ENCODE measurements around the gene NKTR. TPM values are rescaled to one million over a fixed set of nuclear protein-coding genes. Genes with fewer than 3 reads are reported as not detected.

Gene NKTR
- total RNA-seq, 1 experiment from 2014 or later, result 53.1 TPM

- Histone ChIP-seq H3K4me1 (ENCODE audit: insufficient read depth, low read length, poor library complexity, severe bottlenecking) (no peaks in the 10 kb centered on the region), H3K4me3 (ENCODE audit: low read depth, low read length, poor library complexity, severe bottlenecking) (no peak overlapping the region), H3K36me3 (ENCODE audit: insufficient read depth, low read length, poor library complexity, severe bottlenecking) (peaks cover 30% of the 10 kb centered on the region), H3K27ac (ENCODE audit: low read depth, low read length, poor library complexity, severe bottlenecking) (no peak overlapping the region), H3K27me3 (replicated peaks; ENCODE audit: insufficient read depth, low read depth, low read length, poor library complexity) (no peaks in the 10 kb centered on the region), H3K9me3 (ENCODE audit: low read depth, low read length, poor library complexity, severe bottlenecking) (no peaks in the 10 kb centered on the region)
- DNase-seq (ENCODE audit: low spot score), result no peak
- intact Hi-C loops (cut with micrococcal nuclease; ENCODE audit: unreplicated experiment), result no loop called here
- POLR2A ChIA-PET (ENCODE audit: low non-redundant PET), result no interaction called here
- CTCF ChIA-PET, result no interaction called here
- TSS peak; percentile 38 for BruUV-seq (replicated peaks)
- TF ChIP-seq CTCF (conservative IDR thresholded peaks at IDR 0.05; ENCODE audit: low read depth, low read length), result no peak
- TF ChIP-seq EZH2 (IDR thresholded peaks at IDR 0.05; ENCODE audit: borderline replicate concordance, low read depth, low read length, poor library complexity, severe bottlenecking), result no peak
Observed at GRCh38 chr3:42647821-42648459, 47.5 kb downstream of the NKTR start.

- no TSS peak for BruUV-seq (replicated peaks)
- Histone ChIP-seq H3K9me3 (ENCODE audit: low read depth, low read length, poor library complexity, severe bottlenecking) (no peaks in the 10 kb centered on the region), H3K4me1 (ENCODE audit: insufficient read depth, low read length, poor library complexity, severe bottlenecking) (no peaks in the 10 kb centered on the region), H3K4me3 (ENCODE audit: low read depth, low read length, poor library complexity, severe bottlenecking) (no peak overlapping the region), H3K36me3 (ENCODE audit: insufficient read depth, low read length, poor library complexity, severe bottlenecking) (peaks cover 21% of the 10 kb centered on the region), H3K27ac (ENCODE audit: low read depth, low read length, poor library complexity, severe bottlenecking) (no peak overlapping the region), H3K27me3 (replicated peaks; ENCODE audit: insufficient read depth, low read depth, low read length, poor library complexity) (no peaks in the 10 kb centered on the region)
- no peak for DNase-seq (ENCODE audit: low spot score)
- TF ChIP-seq CTCF (conservative IDR thresholded peaks at IDR 0.05; ENCODE audit: low read depth, low read length), result no peak
- TF ChIP-seq EZH2 (IDR thresholded peaks at IDR 0.05; ENCODE audit: borderline replicate concordance, low read depth, low read length, poor library complexity, severe bottlenecking), result no peak
- CTCF ChIA-PET, result no interaction called here
- intact Hi-C loops (cut with micrococcal nuclease; ENCODE audit: unreplicated experiment), result no loop called here
- POLR2A ChIA-PET (ENCODE audit: low non-redundant PET), result no interaction called here
Observed at GRCh38 chr3:42649006-42649405, 48.5 kb downstream of the NKTR start.

- Histone ChIP-seq H3K9me3 (ENCODE audit: low read depth, low read length, poor library complexity, severe bottlenecking) (no peaks in the 10 kb centered on the region), H3K27me3 (replicated peaks; ENCODE audit: insufficient read depth, low read depth, low read length, poor library complexity) (no peaks in the 10 kb centered on the region), H3K27ac (ENCODE audit: low read depth, low read length, poor library complexity, severe bottlenecking) (no peak overlapping the region), H3K4me3 (ENCODE audit: low read depth, low read length, poor library complexity, severe bottlenecking) (no peak overlapping the region), H3K36me3 (ENCODE audit: insufficient read depth, low read length, poor library complexity, severe bottlenecking) (peaks cover 19% of the 10 kb centered on the region), H3K4me1 (ENCODE audit: insufficient read depth, low read length, poor library complexity, severe bottlenecking) (no peaks in the 10 kb centered on the region)
- DNase-seq (ENCODE audit: low spot score), result no peak
- TF ChIP-seq CTCF (conservative IDR thresholded peaks at IDR 0.05; ENCODE audit: low read depth, low read length), result no peak
- no peak for TF ChIP-seq EZH2 (IDR thresholded peaks at IDR 0.05; ENCODE audit: borderline replicate concordance, low read depth, low read length, poor library complexity, severe bottlenecking)
- CTCF ChIA-PET, result no interaction called here
- intact Hi-C loops (cut with micrococcal nuclease; ENCODE audit: unreplicated experiment), result no loop called here
- no TSS peak for BruUV-seq (replicated peaks)
- POLR2A ChIA-PET (ENCODE audit: low non-redundant PET), result no interaction called here
Observed at GRCh38 chr3:42649783-42650182, 49.3 kb downstream of the NKTR start.

Data from A673 (cell line).